Natural killer cell (primary cell): ENCODE results near the gene ANKH. TPM values are rescaled to one million over a fixed set of nuclear protein-coding genes. Genes with fewer than 3 reads are reported as not detected.

Experiments
- ATAC-seq, 3 donors: fragments of 150-1000 bp in 2 of 3; fragments of 200-7000 bp in 1 of 3; cut with Tn5 transposase; 1 replicate in 1 of 3; 2 replicates in 2 of 3; pipeline ENCODE4 v1.10.0; 2021; ENCODE audit warnings: mild to moderate bottlenecking in 2 of 3, moderate library complexity in 2 of 3
- DNase-seq, 2 donors: peaks; one replicate each; pipeline versions ENCODE4 v3.0.0 to v3.0.0-alpha.2; 2013 to 2021; ENCODE audit warnings: mixed read lengths in 1 of 2
- H3K27ac ChIP-seq: one replicate; pipeline ENCODE4 v1.5.1; 2013; ENCODE audit warnings: mild to moderate bottlenecking, low read length
- H3K27me3 ChIP-seq: one replicate; pipeline ENCODE4 v1.6.1; 2013; ENCODE audit warnings: low read length; ENCODE audit not compliant: control insufficient read depth, insufficient read depth
- H3K36me3 ChIP-seq: one replicate; pipeline ENCODE4 v1.6.1; 2013; ENCODE audit warnings: low read length; ENCODE audit not compliant: control insufficient read depth, insufficient read depth
- H3K4me1 ChIP-seq: one replicate; pipeline ENCODE4 v1.6.1; 2013; ENCODE audit warnings: low read length; ENCODE audit not compliant: control insufficient read depth, insufficient read depth
- H3K4me3 ChIP-seq: one replicate; pipeline ENCODE4 v1.5.1; 2013; ENCODE audit warnings: low read length
- H3K9me3 ChIP-seq: one replicate; pipeline ENCODE4 v1.6.1; 2013; ENCODE audit warnings: low read length; ENCODE audit not compliant: control insufficient read depth, insufficient read depth
- H3K27ac Mint-ChIP-seq, 2 donors: one replicate each; pipeline ENCODE4 v1.8.0; 2022; ENCODE audit warnings: mild to moderate bottlenecking in 2 of 2, mixed read lengths in 2 of 2, moderate library complexity in 1 of 2
- H3K27me3 Mint-ChIP-seq, 2 donors: one replicate each; pipeline ENCODE4 v1.8.0; 2022; ENCODE audit warnings: low read depth in 2 of 2, mixed read lengths in 2 of 2
- H3K36me3 Mint-ChIP-seq: one replicate; pipeline ENCODE4 v1.8.0; 2022; ENCODE audit warnings: mixed read lengths
- H3K4me1 Mint-ChIP-seq, 2 donors: one replicate each; pipeline ENCODE4 v1.8.0; 2022; ENCODE audit warnings: mixed read lengths in 2 of 2
- H3K4me3 Mint-ChIP-seq: one replicate; pipeline ENCODE4 v1.8.0; 2022; ENCODE audit warnings: mild to moderate bottlenecking, moderate library complexity, mixed read lengths
- H3K9me3 Mint-ChIP-seq, 2 donors: one replicate each; pipeline ENCODE4 v1.8.0; 2022; ENCODE audit warnings: mixed read lengths in 2 of 2
- WGBS: methylation state at CpG from one replicate; pipeline ENCODE4 v1.1.7; 2013; ENCODE audit warnings: missing lambda C conversion rate; ENCODE audit not compliant: insufficient coverage; 5-methylcytosine and 5-hydroxymethylcytosine counted together
- intact Hi-C: fragments of 100-400 bp; cut with micrococcal nuclease; formaldehyde crosslinking; loops from one replicate; pipeline ENCODE4 v1.14.2; 2022
- total RNA-seq, 4 donors: library from RNA; stranded (reverse); fragments of 120-200 nt in 1 of 4; gene quantifications; one replicate each; pipeline versions ENCODE4 v1.2.3 to v1.2.4, GENCODE V29; 2013 to 2022
- TF ChIP-seq, protein P1 (sequence below): fragments of 200-600 bp; IDR thresholded peaks from one replicate; pipeline ENCODE4 v1.8.0; 2022; ENCODE audit warnings: antibody characterized with exemption

The ANKH gene
- total RNA-seq, 3 donors from 2014 or later (not counting 1 experiment from before 2014, with no cell fraction given), result 52.9 to 78.0 (median 63.8) TPM

- Histone ChIP-seq H3K4me3 (peak overlapping the region; percentile 21), H3K4me1 (peaks cover 39% of the 10 kb centered on the region), H3K36me3 (no peaks in the 10 kb centered on the region), H3K27me3 (no peaks in the 10 kb centered on the region), H3K27ac (peak overlapping the region; percentile 65), H3K9me3 (no peaks in the 10 kb centered on the region)
- Mint-ChIP-seq H3K27ac (peak overlapping the region; percentile 90 to 94), H3K36me3 (no peaks in the 10 kb centered on the region), H3K4me1 (peaks cover 64 to 67% of the 10 kb centered on the region in 2 donors), H3K27me3 (no peaks in the 10 kb centered on the region), H3K4me3 (peak overlapping the region; percentile 87), H3K9me3 (no peaks in the 10 kb centered on the region)
- TF ChIP-seq, protein P1, sequence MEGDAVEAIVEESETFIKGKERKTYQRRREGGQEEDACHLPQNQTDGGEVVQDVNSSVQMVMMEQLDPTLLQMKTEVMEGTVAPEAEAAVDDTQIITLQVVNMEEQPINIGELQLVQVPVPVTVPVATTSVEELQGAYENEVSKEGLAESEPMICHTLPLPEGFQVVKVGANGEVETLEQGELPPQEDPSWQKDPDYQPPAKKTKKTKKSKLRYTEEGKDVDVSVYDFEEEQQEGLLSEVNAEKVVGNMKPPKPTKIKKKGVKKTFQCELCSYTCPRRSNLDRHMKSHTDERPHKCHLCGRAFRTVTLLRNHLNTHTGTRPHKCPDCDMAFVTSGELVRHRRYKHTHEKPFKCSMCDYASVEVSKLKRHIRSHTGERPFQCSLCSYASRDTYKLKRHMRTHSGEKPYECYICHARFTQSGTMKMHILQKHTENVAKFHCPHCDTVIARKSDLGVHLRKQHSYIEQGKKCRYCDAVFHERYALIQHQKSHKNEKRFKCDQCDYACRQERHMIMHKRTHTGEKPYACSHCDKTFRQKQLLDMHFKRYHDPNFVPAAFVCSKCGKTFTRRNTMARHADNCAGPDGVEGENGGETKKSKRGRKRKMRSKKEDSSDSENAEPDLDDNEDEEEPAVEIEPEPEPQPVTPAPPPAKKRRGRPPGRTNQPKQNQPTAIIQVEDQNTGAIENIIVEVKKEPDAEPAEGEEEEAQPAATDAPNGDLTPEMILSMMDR, result no peak
- ATAC-seq (peak; percentile 85 to 92 (median 90)), DNase-seq (peak; percentile 56 to 82)
- 4% methylated on average over 11 of the region's 11 CpGs for WGBS
- intact Hi-C loops, result loop anchor here (1.0 to 10.0 kb wide), 4 partner anchors 8 to 227 kb away; partner anchors contain the start of genes OTULIN and OTULINL
Observed at GRCh38 chr5:14809369-14810155, 62.0 kb downstream of the ANKH start.

- Mint-ChIP-seq H3K36me3 (no peaks in the 10 kb centered on the region), H3K9me3 (no peaks in the 10 kb centered on the region), H3K4me3 (no peak overlapping the region), H3K4me1 (peaks cover 55 to 60% of the 10 kb centered on the region in 2 donors), H3K27me3 (no peaks in the 10 kb centered on the region), H3K27ac (peak overlapping the region; percentile 47 to 73)
- Histone ChIP-seq H3K4me3 (no peak overlapping the region), H3K9me3 (no peaks in the 10 kb centered on the region), H3K27me3 (no peaks in the 10 kb centered on the region), H3K4me1 (peaks cover 31% of the 10 kb centered on the region), H3K27ac (no peak overlapping the region), H3K36me3 (no peaks in the 10 kb centered on the region)
- no CpG with 5 or more reads among the region's 3 CpGs for WGBS
- intact Hi-C loops, result loop anchor here (5.0 kb wide), 1 partner anchor 225 kb away; the partner anchor contains the start of gene OTULINL
- ATAC-seq (no peak), DNase-seq (no peak)
- TF ChIP-seq, protein P1, result no peak
Observed at GRCh38 chr5:14807471-14807870, 64.1 kb downstream of the ANKH start.

DNA sequence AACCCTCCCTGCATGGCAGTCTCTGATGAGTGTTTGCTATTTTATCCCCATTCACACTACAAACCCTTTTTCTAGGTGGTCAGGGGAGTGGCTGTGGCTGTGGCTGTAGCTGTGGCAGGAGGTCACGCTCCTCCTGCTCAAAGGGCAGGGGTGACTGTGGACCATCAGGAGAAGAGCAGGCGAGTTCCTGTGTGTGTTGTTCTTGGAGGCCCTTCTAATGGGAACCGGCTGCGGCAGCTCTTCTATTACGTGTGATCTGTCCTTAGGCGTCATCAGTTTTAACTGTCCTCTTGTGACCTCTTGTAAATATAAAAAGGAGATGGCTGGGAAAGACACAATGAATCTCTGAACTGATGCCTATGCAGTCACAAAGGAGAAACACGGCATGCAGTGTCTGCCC is 65.1 kb downstream of the ANKH start:
- DNase-seq, result no peak
- H3K9me3 ChIP-seq, result no peaks in the 10 kb centered on the region
- no peak overlapping the region for H3K4me3 Mint-ChIP-seq
- TF ChIP-seq, protein P1, result no peak
- no peak for ATAC-seq
- intact Hi-C loops, result loop anchor here (5.0 kb wide), 1 partner anchor 224 kb away; the partner anchor contains the start of gene OTULINL
- H3K36me3 ChIP-seq, result no peaks in the 10 kb centered on the region
- H3K4me1 Mint-ChIP-seq, result peaks cover 57 to 61% of the 10 kb centered on the region in 2 donors
- H3K4me1 ChIP-seq, result peaks cover 28% of the 10 kb centered on the region
- no peak overlapping the region for H3K27ac ChIP-seq
- no peaks in the 10 kb centered on the region for H3K9me3 Mint-ChIP-seq
- peak overlapping the region; percentile 47 to 73 for H3K27ac Mint-ChIP-seq
- 64% methylated on average over 6 of the region's 7 CpGs for WGBS
- H3K27me3 Mint-ChIP-seq, result no peaks in the 10 kb centered on the region
- no peaks in the 10 kb centered on the region for H3K36me3 Mint-ChIP-seq
- no peaks in the 10 kb centered on the region for H3K27me3 ChIP-seq
- H3K4me3 ChIP-seq, result no peak overlapping the region
